Caco-2 (cell line): ENCODE data around the gene KLHL5. TPM values are rescaled to one million over a fixed set of nuclear protein-coding genes. Genes with fewer than 3 reads are reported as not detected.

ENCODE experiments used
- BruUV-seq: library from RNA; stranded (reverse); fragments of 400-500 nt; replicated peaks from 2 replicates; lab custom pipeline; 2021; lab: Mats Ljungman, UMichigan
- CTCF ChIA-PET: fragments of 300-600 bp; sonication (Branson Sonifier 250); formaldehyde crosslinking; loops from one replicate; lab custom pipeline; 2022; ENCODE audit warnings: antibody characterized with exemption; lab: Charles Lee
- POLR2A ChIA-PET: fragments of 300-600 bp; sonication (Branson Sonifier 250); formaldehyde crosslinking; loops from one replicate; lab custom pipeline; 2022; ENCODE audit warnings: antibody characterized with exemption; lab: Charles Lee
- DNase-seq, 2 experiments: peaks; one replicate each; pipeline versions ENCODE4 v3.0.0 to v3.0.0-alpha.2; 2020 to 2022
- H3K27me3 ChIP-seq: replicated peaks from 2 replicates; pipeline ENCODE4 v1.6.0; 2011; ENCODE audit warnings: low read length; ENCODE audit not compliant: control insufficient read depth, insufficient read depth
- H3K36me3 ChIP-seq: 2 replicates; pipeline ENCODE4 v1.5.1; 2011; ENCODE audit warnings: low read length; ENCODE audit not compliant: control insufficient read depth, insufficient read depth
- H3K4me1 ChIP-seq: fragments of 250-450 bp; sonication (Bioruptor Pico); 2 replicates; pipeline ENCODE4 v1.5.1; 2020; ENCODE audit warnings: mild to moderate bottlenecking
- H3K4me3 ChIP-seq: 2 replicates; pipeline ENCODE4 v1.5.1; 2011; ENCODE audit warnings: low read depth, mild to moderate bottlenecking, control low read depth, low read length
- H3K9me3 ChIP-seq: fragments of 250-450 bp; sonication (Bioruptor Pico); 2 replicates; pipeline ENCODE4 v1.5.1; 2020; ENCODE audit warnings: mild to moderate bottlenecking, moderate library complexity
- H3K27ac Mint-ChIP-seq: one replicate; pipeline ENCODE4 v1.8.0; 2022; ENCODE audit warnings: mixed read lengths; ENCODE audit not compliant: unreplicated experiment
- H3K27me3 Mint-ChIP-seq: one replicate; pipeline ENCODE4 v1.8.0; 2022; ENCODE audit warnings: mixed read lengths; ENCODE audit not compliant: insufficient read depth, unreplicated experiment
- H3K36me3 Mint-ChIP-seq: one replicate; pipeline ENCODE4 v1.8.0; 2022; ENCODE audit warnings: mild to moderate bottlenecking, mixed read lengths; ENCODE audit not compliant: insufficient read depth, unreplicated experiment
- H3K4me1 Mint-ChIP-seq: one replicate; pipeline ENCODE4 v1.8.0; 2022; ENCODE audit warnings: low read depth, mixed read lengths; ENCODE audit not compliant: unreplicated experiment
- H3K4me3 Mint-ChIP-seq: one replicate; pipeline ENCODE4 v1.8.0; 2022; ENCODE audit warnings: mild to moderate bottlenecking, moderate library complexity, mixed read lengths; ENCODE audit not compliant: unreplicated experiment
- H3K9me3 Mint-ChIP-seq: one replicate; pipeline ENCODE4 v1.8.0; 2022; ENCODE audit warnings: mixed read lengths; ENCODE audit not compliant: unreplicated experiment
- CTCF ChIP-seq, 2 experiments: fragments of 200-600 bp in 1 of 2; IDR thresholded peaks; 1 replicate in 1 of 2; 2 replicates in 1 of 2; pipeline versions ENCODE4 v1.5.1 to v1.8.0; 2011 to 2022; ENCODE audit warnings: antibody characterized with exemption in 1 of 2, control low read depth in 1 of 2, inconsistent platforms in 1 of 2, low read depth in 1 of 2, low read length in 1 of 2, mild to moderate bottlenecking in 1 of 2, moderate library complexity in 1 of 2; ENCODE audit not compliant: insufficient read depth in 1 of 2, severe bottlenecking in 1 of 2, unreplicated experiment in 1 of 2
- intact Hi-C: fragments of 100-400 bp; cut with micrococcal nuclease; formaldehyde crosslinking; loops from one replicate; pipeline ENCODE4 v1.10.0; 2022; ENCODE audit not compliant: unreplicated experiment
- total RNA-seq: library from RNA; stranded (reverse); gene quantifications from 2 replicates; pipeline ENCODE4 v1.2.3, GENCODE V29; 2022

The KLHL5 gene
- total RNA-seq, 1 experiment from 2014 or later: 96.5 TPM

- POLR2A ChIA-PET: no interaction called here
- TF ChIP-seq CTCF (IDR thresholded peaks at IDR 0.05; ENCODE audit: insufficient read depth in 1 of 2, low read depth in 1 of 2, low read length in 1 of 2, severe bottlenecking in 1 of 2, unreplicated experiment in 1 of 2): no peak
- H3K27me3 Mint-ChIP-seq: no peaks in the 10 kb centered on the region
- Histone ChIP-seq H3K36me3 (no peaks in the 10 kb centered on the region), H3K4me3 (no peak overlapping the region), H3K27me3 (no peaks in the 10 kb centered on the region), H3K9me3 (no peaks in the 10 kb centered on the region), H3K4me1 (no peaks in the 10 kb centered on the region)
- no peaks in the 10 kb centered on the region for H3K9me3 Mint-ChIP-seq
- no TSS peak for BruUV-seq
- H3K4me3 Mint-ChIP-seq: no peak overlapping the region
- CTCF ChIA-PET: no interaction called here
- no peak overlapping the region for H3K27ac Mint-ChIP-seq
- H3K36me3 Mint-ChIP-seq: peaks cover 7% of the 10 kb centered on the region
- DNase-seq: no peak
- H3K4me1 Mint-ChIP-seq: peaks cover 8% of the 10 kb centered on the region
- intact Hi-C loops: no loop called here
Measured at GRCh38 chr4:39056023-39056422, 6.0 kb upstream of the KLHL5 start.

- H3K36me3 Mint-ChIP-seq: peaks cover 12% of the 10 kb centered on the region
- Histone ChIP-seq H3K36me3 (no peaks in the 10 kb centered on the region), H3K27me3 (no peaks in the 10 kb centered on the region), H3K4me3 (no peak overlapping the region), H3K9me3 (no peaks in the 10 kb centered on the region), H3K4me1 (no peaks in the 10 kb centered on the region)
- intact Hi-C loops: no loop called here
- BruUV-seq: no TSS peak
- TF ChIP-seq CTCF (IDR thresholded peaks at IDR 0.05; ENCODE audit: insufficient read depth in 1 of 2, low read depth in 1 of 2, low read length in 1 of 2, severe bottlenecking in 1 of 2, unreplicated experiment in 1 of 2): no peak
- CTCF ChIA-PET: no interaction called here
- DNase-seq: no peak
- no peak overlapping the region for H3K4me3 Mint-ChIP-seq
- POLR2A ChIA-PET: no interaction called here
- H3K27me3 Mint-ChIP-seq: no peaks in the 10 kb centered on the region
- peaks cover 8% of the 10 kb centered on the region for H3K4me1 Mint-ChIP-seq
- H3K9me3 Mint-ChIP-seq: no peaks in the 10 kb centered on the region
- H3K27ac Mint-ChIP-seq: no peak overlapping the region
Measured at GRCh38 chr4:39061457-39061856, 575 bp upstream of the KLHL5 start.

- H3K9me3 ChIP-seq: no peaks in the 10 kb centered on the region
- no peak overlapping the region for H3K4me3 ChIP-seq
- intact Hi-C loops: no loop called here
- CTCF ChIA-PET: no interaction called here
- no TSS peak for BruUV-seq
- peaks cover 8% of the 10 kb centered on the region for H3K4me1 Mint-ChIP-seq
- H3K4me3 Mint-ChIP-seq: no peak overlapping the region
- POLR2A ChIA-PET: no interaction called here
- H3K27me3 Mint-ChIP-seq: no peaks in the 10 kb centered on the region
- H3K4me1 ChIP-seq: no peaks in the 10 kb centered on the region
- no peaks in the 10 kb centered on the region for H3K9me3 Mint-ChIP-seq
- H3K27me3 ChIP-seq: no peaks in the 10 kb centered on the region
- no peak for DNase-seq
- peaks cover 6% of the 10 kb centered on the region for H3K36me3 Mint-ChIP-seq
- TF ChIP-seq CTCF (IDR thresholded peaks at IDR 0.05; ENCODE audit: insufficient read depth in 1 of 2, low read depth in 1 of 2, low read length in 1 of 2, severe bottlenecking in 1 of 2, unreplicated experiment in 1 of 2): no peak
- no peaks in the 10 kb centered on the region for H3K36me3 ChIP-seq
- H3K27ac Mint-ChIP-seq: no peak overlapping the region
Measured at GRCh38 chr4:39062770-39063097, 702 bp downstream of the KLHL5 start.
